Panc1 (cell line): ENCODE results near the gene CD58. TPM values are rescaled to one million over a fixed set of nuclear protein-coding genes. Genes with fewer than 3 reads are reported as not detected.
"Not testable (repeated sequence)": the region's sequence is repeated elsewhere in the genome, so short reads cannot be mapped to it uniquely, and the experiment has no call there.

Experiments
- ATAC-seq: fragments of 200-7000 bp; cut with Tn5 transposase; 2 replicates; pipeline ENCODE4 v1.9.1; 2020; ENCODE audit warnings: mild to moderate bottlenecking, moderate library complexity
- BruUV-seq: library from RNA; stranded (reverse); fragments of 400-500 nt; replicated peaks from 2 replicates; lab custom pipeline; 2021; lab: Mats Ljungman, UMichigan
- CTCF ChIA-PET: fragments of 300-600 bp; sonication (Branson Sonifier 250); formaldehyde crosslinking; loops from one replicate; lab custom pipeline; 2022; ENCODE audit warnings: antibody characterized with exemption; lab: Charles Lee
- POLR2A ChIA-PET: fragments of 300-600 bp; sonication (Branson Sonifier 250); formaldehyde crosslinking; loops from one replicate; lab custom pipeline; 2022; ENCODE audit warnings: antibody characterized with exemption; lab: Charles Lee
- DNase-seq: peaks from one replicate; pipeline ENCODE4 v3.0.0-alpha.2; 2010; ENCODE audit warnings: low read depth, low spot score
- H3K27ac ChIP-seq: 2 replicates; pipeline ENCODE4 v1.5.1; 2011; ENCODE audit warnings: mild to moderate bottlenecking, low read length, inconsistent platforms
- H3K27me3 ChIP-seq: fragments of 200-500 bp; sonication (Bioruptor generic); 2 replicates; pipeline ENCODE4 v1.6.0; 2014; ENCODE audit warnings: low read length, inconsistent platforms; ENCODE audit not compliant: control insufficient read depth, insufficient read depth
- H3K36me3 ChIP-seq: fragments of 200-500 bp; sonication (Bioruptor generic); 2 replicates; pipeline ENCODE4 v1.5.1; 2014; ENCODE audit warnings: inconsistent platforms, mild to moderate bottlenecking, low read length, moderate library complexity; ENCODE audit not compliant: control insufficient read depth, insufficient read depth
- H3K4me1 ChIP-seq: 2 replicates; pipeline ENCODE4 v1.5.1; 2011; ENCODE audit warnings: inconsistent platforms, mild to moderate bottlenecking, low read length, moderate library complexity; ENCODE audit not compliant: control insufficient read depth, insufficient read depth
- H3K4me3 ChIP-seq, 2 experiments: 2 replicates each; pipeline ENCODE4 v1.5.1; 2011 to 2012; ENCODE audit warnings: low read depth in 2 of 2, low read length in 2 of 2, mild to moderate bottlenecking in 2 of 2, inconsistent platforms in 1 of 2, moderate library complexity in 1 of 2
- H3K9me3 ChIP-seq: fragments of 200-500 bp; sonication (Bioruptor generic); 2 replicates; pipeline ENCODE4 v1.5.1; 2014; ENCODE audit warnings: low read depth, mild to moderate bottlenecking, inconsistent platforms, low read length, moderate library complexity; ENCODE audit not compliant: control insufficient read depth, insufficient read depth
- in situ Hi-C: cut with HindIII; loops from 2 replicates; pipeline ENCODE4 v1.10.0; 2016; ENCODE audit warnings: low sequenced_read_pairs, low pct_unique_long_range_greater_than_20kb
- intact Hi-C: fragments of 100-400 bp; cut with micrococcal nuclease; formaldehyde crosslinking; loops from one replicate; pipeline ENCODE4 v1.10.0; 2022; ENCODE audit not compliant: unreplicated experiment
- total RNA-seq: library from RNA; stranded (reverse); gene quantifications from one replicate; pipeline ENCODE4 v1.2.1, GENCODE V29; 2021; ENCODE audit not compliant: unreplicated experiment

The CD58 gene
- total RNA-seq, 1 experiment from 2014 or later, result 12.6 TPM

DNA sequence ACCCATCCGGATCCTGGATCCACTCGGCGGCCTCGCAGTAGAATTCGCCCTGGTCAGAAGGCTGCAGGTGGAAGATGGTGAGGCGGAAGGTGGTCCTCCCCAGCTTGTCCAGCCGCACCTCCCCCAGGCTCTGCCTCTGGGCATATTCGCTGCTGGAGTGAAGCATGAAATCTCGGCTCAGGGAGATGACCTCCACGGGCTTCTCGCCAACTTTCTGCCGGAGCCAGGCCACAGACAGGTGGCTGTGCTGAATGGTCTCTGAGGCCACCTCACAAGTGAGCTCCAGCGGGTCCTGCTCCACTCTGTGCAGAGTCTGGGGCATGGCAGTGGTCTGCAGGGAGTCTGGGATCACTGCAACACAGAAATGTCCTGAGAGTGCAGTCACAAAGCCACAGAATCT lies 43.0 kb upstream of the CD58 start:
- in situ Hi-C loops, BruUV-seq, POLR2A ChIA-PET, CTCF ChIA-PET, H3K4me1 ChIP-seq, DNase-seq, H3K36me3 ChIP-seq, H3K4me3 ChIP-seq, H3K9me3 ChIP-seq, ATAC-seq, H3K27me3 ChIP-seq, intact Hi-C loops, H3K27ac ChIP-seq: not testable (repeated sequence)

DNA sequence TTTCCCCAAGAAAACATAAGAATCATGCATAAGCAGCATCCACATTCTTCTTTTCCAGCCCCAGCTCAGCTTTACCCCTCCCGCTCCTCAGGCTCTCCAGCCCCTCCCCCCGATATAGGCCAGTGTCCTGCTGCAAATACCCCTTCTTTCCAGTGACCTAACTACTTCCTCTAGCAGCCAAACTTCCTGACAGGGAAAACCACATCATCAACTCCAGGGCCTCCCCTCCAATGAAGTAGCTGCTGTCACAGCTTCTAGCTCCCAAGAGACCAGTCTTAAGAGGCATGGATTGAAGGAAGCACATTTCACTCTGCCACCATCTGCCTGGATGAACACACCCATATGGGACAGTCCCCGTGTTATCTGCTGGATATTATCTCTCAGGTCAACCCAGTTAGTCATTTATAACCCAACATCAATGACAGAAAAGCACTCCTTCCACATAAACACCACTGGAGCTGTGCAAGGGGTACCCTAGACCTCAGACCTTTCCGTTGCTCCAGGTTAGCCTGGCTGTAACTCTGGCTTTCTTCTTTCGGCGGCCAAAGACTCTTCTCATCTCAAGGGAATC lies 39.1 kb upstream of the CD58 start:
- in situ Hi-C loops, DNase-seq, H3K36me3 ChIP-seq, ATAC-seq, intact Hi-C loops, POLR2A ChIA-PET, BruUV-seq, H3K9me3 ChIP-seq, H3K27me3 ChIP-seq, H3K27ac ChIP-seq, CTCF ChIA-PET, H3K4me1 ChIP-seq, H3K4me3 ChIP-seq: not testable (repeated sequence)

DNA sequence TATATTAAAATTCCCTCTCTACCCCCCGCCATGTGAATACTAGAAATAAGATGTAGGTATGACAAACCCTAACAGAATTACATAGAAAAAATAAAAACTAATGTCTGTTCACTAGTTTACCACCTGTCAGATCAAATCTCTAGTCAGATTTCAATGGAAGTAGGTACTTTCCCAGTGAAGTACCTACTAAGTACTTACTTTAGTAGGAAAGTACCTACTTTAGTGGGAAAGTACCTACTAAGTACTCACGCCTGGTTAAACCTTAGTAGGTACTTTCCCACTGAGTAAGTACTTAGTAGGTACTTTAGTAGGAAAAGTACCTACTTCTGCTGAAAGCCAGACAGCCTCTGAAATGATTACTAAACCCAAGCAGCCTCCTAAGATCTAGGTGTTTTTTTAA lies 38.0 kb upstream of the CD58 start:
- in situ Hi-C loops, ATAC-seq, H3K27ac ChIP-seq, H3K27me3 ChIP-seq, H3K36me3 ChIP-seq, H3K4me1 ChIP-seq, intact Hi-C loops, H3K4me3 ChIP-seq, DNase-seq, BruUV-seq, POLR2A ChIA-PET, H3K9me3 ChIP-seq, CTCF ChIA-PET: not testable (repeated sequence)

DNA sequence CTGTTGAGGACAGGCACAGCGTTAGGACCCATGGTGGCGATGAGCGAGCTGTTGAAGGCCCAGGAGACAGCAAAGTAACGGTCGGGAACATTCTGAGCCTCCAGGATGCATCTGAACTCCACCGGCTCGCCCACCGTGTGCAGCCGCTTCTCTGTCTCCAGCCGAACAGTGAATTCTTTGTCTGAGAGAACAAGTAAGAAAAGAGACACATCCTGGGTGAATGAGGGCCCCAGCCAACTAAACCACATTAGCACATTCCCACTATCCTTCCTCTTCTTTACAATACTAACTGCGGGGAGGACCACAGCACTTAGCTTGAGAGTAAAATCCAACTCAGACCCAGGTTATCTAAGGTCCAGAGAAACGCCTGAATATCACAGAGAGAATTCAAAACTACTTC lies 37.3 kb upstream of the CD58 start:
- CTCF ChIA-PET, DNase-seq, H3K27ac ChIP-seq, H3K4me3 ChIP-seq, POLR2A ChIA-PET, H3K4me1 ChIP-seq, H3K27me3 ChIP-seq, BruUV-seq, ATAC-seq, in situ Hi-C loops, H3K9me3 ChIP-seq, intact Hi-C loops, H3K36me3 ChIP-seq: not testable (repeated sequence)

DNA sequence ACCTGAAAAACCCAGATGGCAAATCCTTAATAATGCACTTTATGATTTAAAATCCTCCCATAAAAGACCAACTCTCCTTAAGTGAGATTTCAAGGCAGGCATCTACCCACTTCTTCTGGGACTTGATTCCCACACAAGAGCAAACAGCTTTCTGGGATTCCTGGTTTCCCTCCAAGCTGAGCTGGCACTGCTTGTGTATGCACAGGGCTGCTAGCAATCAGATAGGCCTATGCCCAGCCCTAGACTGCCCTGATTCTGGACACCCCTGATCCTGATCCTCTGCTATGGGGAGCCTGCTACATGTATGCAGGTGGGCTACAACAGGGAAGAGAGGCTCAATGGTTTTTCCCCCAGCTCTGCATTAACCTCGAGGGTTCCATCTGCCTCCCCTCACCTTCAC lies 36.6 kb upstream of the CD58 start:
- POLR2A ChIA-PET, H3K27me3 ChIP-seq, DNase-seq, H3K4me3 ChIP-seq, H3K4me1 ChIP-seq, H3K9me3 ChIP-seq, intact Hi-C loops, H3K27ac ChIP-seq, H3K36me3 ChIP-seq, ATAC-seq, BruUV-seq, CTCF ChIA-PET, in situ Hi-C loops: not testable (repeated sequence)

DNA sequence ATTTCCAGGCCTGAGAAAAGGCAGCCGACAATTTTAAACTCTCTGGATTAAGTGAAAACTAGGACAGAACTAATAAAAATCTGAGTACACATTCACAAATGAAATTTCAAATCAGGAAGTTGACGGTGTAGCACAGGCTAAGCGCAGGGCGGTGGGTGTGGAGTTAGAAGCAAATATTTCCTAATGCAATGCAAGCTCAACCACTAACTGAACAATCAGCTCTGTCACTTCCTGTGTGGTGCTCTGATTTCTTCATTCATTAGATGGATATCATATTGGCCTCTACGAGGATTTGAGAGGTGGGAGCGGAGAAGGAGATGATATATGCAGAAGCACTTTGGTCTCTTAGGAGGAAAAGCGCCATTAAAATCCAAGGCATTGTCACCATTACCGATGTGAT lies 35.2 kb upstream of the CD58 start:
- BruUV-seq, H3K9me3 ChIP-seq, POLR2A ChIA-PET, H3K27ac ChIP-seq, H3K36me3 ChIP-seq, DNase-seq, CTCF ChIA-PET, H3K27me3 ChIP-seq, H3K4me3 ChIP-seq, H3K4me1 ChIP-seq, intact Hi-C loops, ATAC-seq, in situ Hi-C loops: not testable (repeated sequence)
